GM23338 (cell line): ENCODE results near the gene TMEM213. TPM values are rescaled to one million over a fixed set of nuclear protein-coding genes. Genes with fewer than 3 reads are reported as not detected.
A peak's percentile ranks its signal among the peaks of the same experiment; 100 is the strongest.

ENCODE experiments used
- ATAC-seq: fragments of 200-7000 bp; cut with Tn5 transposase; 3 replicates; pipeline ENCODE4 v1.9.1; 2020
- DNase-seq: peaks from one replicate; pipeline ENCODE4 v3.0.0-alpha.2; 2015; ENCODE audit warnings: low spot score
- H2AFZ ChIP-seq: fragments of 200-600 bp; sonication (generic); 2 replicates; pipeline ENCODE4 v1.8.0; 2016; ENCODE audit warnings: antibody characterized with exemption, mild to moderate bottlenecking, moderate library complexity
- H3F3A ChIP-seq: fragments of 200-600 bp; sonication (generic); replicated peaks from 2 replicates; pipeline ENCODE4 v1.8.0; 2017; ENCODE audit warnings: antibody characterized with exemption, mixed run types, low read depth
- H3K27ac ChIP-seq: fragments of 200-600 bp; sonication (generic); 2 replicates; pipeline ENCODE4 v1.6.1; 2016; ENCODE audit warnings: low read depth
- H3K27me3 ChIP-seq: fragments of 200-600 bp; sonication (generic); 2 replicates; pipeline ENCODE4 v1.8.0; 2016; ENCODE audit warnings: mild to moderate bottlenecking, mixed run types, moderate library complexity; ENCODE audit not compliant: insufficient read depth
- H3K36me3 ChIP-seq: fragments of 200-600 bp; sonication (generic); 2 replicates; pipeline ENCODE4 v1.8.0; 2016; ENCODE audit warnings: mild to moderate bottlenecking; ENCODE audit not compliant: insufficient read depth
- H3K4me1 ChIP-seq: fragments of 200-600 bp; sonication (generic); 2 replicates; pipeline ENCODE4 v1.8.0; 2016; ENCODE audit warnings: mild to moderate bottlenecking, moderate library complexity; ENCODE audit not compliant: insufficient read depth
- H3K4me2 ChIP-seq: fragments of 200-600 bp; sonication (generic); 2 replicates; pipeline ENCODE4 v1.7.1; 2017; ENCODE audit warnings: mixed run types
- H3K4me3 ChIP-seq: fragments of 200-600 bp; sonication (generic); 2 replicates; pipeline ENCODE4 v1.6.1; 2016; ENCODE audit warnings: mixed run types
- H3K79me2 ChIP-seq: fragments of 200-600 bp; sonication (generic); replicated peaks from 2 replicates; pipeline ENCODE4 v1.8.0; 2017; ENCODE audit warnings: mild to moderate bottlenecking; ENCODE audit not compliant: insufficient read depth
- H3K9me2 ChIP-seq: fragments of 200-600 bp; sonication (generic); 2 replicates; pipeline ENCODE4 v1.8.0; 2017; ENCODE audit not compliant: insufficient read depth
- H4K20me1 ChIP-seq: fragments of 200-600 bp; sonication (generic); replicated peaks from 2 replicates; pipeline ENCODE4 v1.8.0; 2017; ENCODE audit warnings: mild to moderate bottlenecking; ENCODE audit not compliant: insufficient read depth
- H3K27ac Mint-ChIP-seq: 2 replicates; pipeline ENCODE4 v1.8.0; 2020; ENCODE audit warnings: inconsistent platforms, mild to moderate bottlenecking, moderate library complexity, mixed read lengths
- H3K27me3 Mint-ChIP-seq: 3 replicates; pipeline ENCODE4 v1.8.0; 2022; ENCODE audit warnings: low read depth, mild to moderate bottlenecking, moderate library complexity, mixed read lengths, inconsistent platforms; ENCODE audit not compliant: insufficient read depth, poor library complexity
- H3K36me3 Mint-ChIP-seq: 3 replicates; pipeline ENCODE4 v1.8.0; 2021; ENCODE audit warnings: low read depth, mild to moderate bottlenecking, inconsistent platforms, moderate library complexity, mixed read lengths
- H3K4me1 Mint-ChIP-seq: 3 replicates; pipeline ENCODE4 v1.8.0; 2020; ENCODE audit warnings: mild to moderate bottlenecking, inconsistent platforms, mixed read lengths
- H3K4me3 Mint-ChIP-seq: 3 replicates; pipeline ENCODE4 v1.8.0; 2021; ENCODE audit warnings: moderate library complexity, mild to moderate bottlenecking, inconsistent platforms, mixed read lengths
- H3K9me3 Mint-ChIP-seq: 3 replicates; pipeline ENCODE4 v1.8.0; 2020; ENCODE audit warnings: moderate library complexity, mild to moderate bottlenecking, inconsistent platforms, mixed read lengths
- CREB1 ChIP-seq: fragments of 250-450 bp; sonication (Bioruptor Pico); IDR thresholded peaks from 2 replicates; pipeline ENCODE4 v1.5.0; 2020; ENCODE audit warnings: low read depth, mild to moderate bottlenecking, moderate library complexity
- CTCF ChIP-seq, 2 experiments: fragments of 200-600 bp in 1 of 2; sonication (generic) in 1 of 2; conservative IDR thresholded peaks; 2 replicates each; pipeline versions ENCODE4 v1.5.1 to v1.6.1; 2016 to 2017; ENCODE audit warnings: antibody characterized with exemption in 2 of 2, low read depth in 2 of 2, mild to moderate bottlenecking in 2 of 2, moderate library complexity in 1 of 2
- ETS1 ChIP-seq: IDR thresholded peaks from 2 replicates; pipeline ENCODE4 v1.6.1; 2016; ENCODE audit warnings: antibody characterized with exemption
- EZH2 ChIP-seq: fragments of 200-600 bp; sonication (generic); IDR thresholded peaks from one replicate; pipeline ENCODE4 v1.8.0; 2017; ENCODE audit warnings: antibody characterized with exemption, mild to moderate bottlenecking, low read depth; ENCODE audit not compliant: unreplicated experiment
- EZH2phosphoT487 ChIP-seq: fragments of 200-600 bp; sonication (generic); IDR thresholded peaks from one replicate; pipeline ENCODE4 v1.8.1; 2018; ENCODE audit warnings: antibody characterized with exemption; ENCODE audit not compliant: unreplicated experiment
- JUNB ChIP-seq: IDR thresholded peaks from one replicate; pipeline ENCODE4 v1.6.1; 2016; ENCODE audit warnings: antibody characterized with exemption; ENCODE audit not compliant: unreplicated experiment
- NANOG ChIP-seq: IDR thresholded peaks from 2 replicates; pipeline ENCODE4 v1.6.1; 2016; ENCODE audit warnings: antibody characterized with exemption, borderline replicate concordance
- POLR2AphosphoS5 ChIP-seq: IDR thresholded peaks from 2 replicates; pipeline ENCODE4 v1.6.1; 2016; ENCODE audit warnings: antibody characterized with exemption, low read depth
- REST ChIP-seq: IDR thresholded peaks from one replicate; pipeline ENCODE4 v1.6.1; 2018; ENCODE audit warnings: antibody characterized with exemption; ENCODE audit not compliant: unreplicated experiment
- STAT1 ChIP-seq: IDR thresholded peaks from one replicate; pipeline ENCODE4 v1.6.1; 2016; ENCODE audit warnings: antibody characterized with exemption; ENCODE audit not compliant: unreplicated experiment
- ZNF114 ChIP-seq: fragments of 250-450 bp; sonication (Bioruptor Pico); IDR thresholded peaks from 2 replicates; pipeline ENCODE4 v1.5.0; 2020; ENCODE audit warnings: mild to moderate bottlenecking, moderate library complexity
- ZNF331 ChIP-seq: fragments of 250-450 bp; sonication (Bioruptor Pico); IDR thresholded peaks from 2 replicates; pipeline ENCODE4 v1.5.0; 2020; ENCODE audit warnings: low read depth, mild to moderate bottlenecking, moderate library complexity
- ZNF462 ChIP-seq: fragments of 250-450 bp; sonication (Bioruptor Pico); IDR thresholded peaks from 2 replicates; pipeline ENCODE4 v1.5.0; 2020; ENCODE audit warnings: mild to moderate bottlenecking, moderate library complexity
- polyA plus RNA-seq: library from polyadenylated mRNA; unstranded; fragments of >200 nt; fragmentation: Nextera tagmentation; extraction: Ambion mirVana; gene quantifications from 2 replicates; pipeline ENCODE4 v1.2.1, GENCODE V29; 2016
- total RNA-seq: library from RNA; depleted of rRNA; stranded (reverse); fragments of >200 nt; shearing (Covaris generic); gene quantifications from 2 replicates; pipeline ENCODE4 v1.2.3, GENCODE V29; 2014

TMEM213 gene
- total and polyA plus RNA-seq, 2 experiments from 2014 or later: 0.89 TPM; not detected in 1

GRCh38 chr7:138873220-138873892 is 75.6 kb downstream of the TMEM213 start:
- Histone ChIP-seq H3K79me2 (no peaks in the 10 kb centered on the region), H3K4me2 (no peak overlapping the region), H3K27ac (no peak overlapping the region), H4K20me1 (no peaks in the 10 kb centered on the region), H3K27me3 (no peaks in the 10 kb centered on the region), H3K36me3 (no peaks in the 10 kb centered on the region), H2AFZ (no peak overlapping the region), H3K9me2 (no peaks in the 10 kb centered on the region), H3K4me1 (no peaks in the 10 kb centered on the region), H3F3A (no peaks in the 10 kb centered on the region), H3K4me3 (no peak overlapping the region)
- Mint-ChIP-seq H3K9me3 (no peaks in the 10 kb centered on the region), H3K36me3 (peaks cover 31% of the 10 kb centered on the region), H3K27me3 (peaks cover 2% of the 10 kb centered on the region), H3K27ac (no peak overlapping the region), H3K4me1 (peaks cover 3% of the 10 kb centered on the region; the same call in 2 of the 3 replicates), H3K4me3 (no peak overlapping the region)
- TF ChIP-seq ZNF462 (no peak), CTCF (conservative IDR thresholded peaks at IDR 0.05; ENCODE audit: low read depth in 2 of 2) (no peak), STAT1 (no peak), JUNB (no peak), ETS1 (no peak), EZH2 (no peak), ZNF114 (CRISPR knock-in tag) (no peak), NANOG (no peak), ZNF331 (CRISPR knock-in tag) (no peak), CREB1 (CRISPR knock-in tag) (no peak), EZH2phosphoT487 (no peak), POLR2AphosphoS5 (no peak), REST (no peak)
- no peak for DNase-seq
- ATAC-seq: peak; percentile 36; the same call in 2 of the 3 replicates
